GM19328 (cell line): ENCODE measurements around the gene FMO3.

Experiments
- ATAC-seq: cut with Tn5 transposase; IDR thresholded peaks from one replicate; pipeline ENCODE4 v1.9.1; 2021; ENCODE audit warnings: mild to moderate bottlenecking, moderate library complexity; ENCODE audit not compliant: unreplicated experiment

Gene FMO3

DNA sequence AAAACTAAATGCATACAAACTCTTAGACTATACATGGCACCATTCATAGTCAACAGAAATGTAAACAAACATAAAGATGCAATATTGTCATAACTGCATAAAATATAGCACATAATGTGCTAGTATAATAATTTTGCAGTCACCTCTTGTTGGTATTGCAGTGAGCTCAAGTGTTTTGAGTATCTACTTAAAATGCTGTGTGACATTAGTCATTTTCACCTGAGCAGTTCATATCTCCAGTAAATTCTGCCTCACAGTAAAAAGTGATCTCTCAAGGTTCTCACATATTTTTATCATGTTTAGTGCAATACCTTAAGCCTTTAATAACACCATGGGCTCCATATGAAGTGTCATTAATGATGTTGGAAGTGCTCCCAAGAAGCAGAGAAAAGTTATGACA is 64.8 kb downstream of the FMO3 start:
- no peak for ATAC-seq

- no peak for ATAC-seq
Measured at GRCh38 chr1:171158096-171158495, 67.4 kb downstream of the FMO3 start.

DNA sequence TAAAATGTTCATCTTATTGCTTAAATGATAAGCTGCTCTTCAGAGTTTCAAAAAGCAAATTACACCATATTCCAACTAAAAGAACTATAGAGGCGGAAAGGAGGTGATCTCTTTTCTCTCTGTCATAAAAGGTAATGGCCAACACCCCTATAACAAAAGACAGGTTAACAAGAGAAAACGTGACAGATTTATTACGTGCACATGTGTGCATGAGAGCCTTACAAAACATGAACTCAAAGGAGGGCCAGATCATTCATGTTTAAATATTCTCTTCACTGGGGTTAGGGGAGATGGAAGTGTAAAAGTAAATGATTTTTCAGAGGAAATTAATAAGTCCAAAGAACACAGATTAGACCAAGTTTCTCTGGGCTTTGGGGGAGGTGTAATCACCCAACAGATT is 67.8 kb downstream of the FMO3 start:
- no peak for ATAC-seq

DNA sequence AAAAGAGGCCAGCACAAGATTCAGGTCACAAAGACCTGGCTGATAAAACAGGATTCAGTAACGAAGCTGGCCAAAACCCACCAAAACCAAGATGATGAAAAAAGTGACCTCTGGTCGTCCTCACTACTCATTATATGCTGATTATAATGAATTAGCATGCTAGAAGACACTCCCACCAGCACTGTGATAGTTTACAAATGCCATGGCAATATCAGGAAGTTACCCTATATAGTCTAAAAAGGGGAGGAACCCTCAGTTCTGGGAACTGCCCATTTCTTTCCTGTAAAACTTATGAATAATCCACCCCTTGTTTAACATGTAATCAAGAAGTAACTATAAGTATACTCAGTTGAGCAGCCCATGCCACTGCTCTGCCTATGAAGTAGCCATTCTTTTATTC is 68.4 kb downstream of the FMO3 start:
- no peak for ATAC-seq

- no peak for ATAC-seq
Measured at GRCh38 chr1:171160211-171160610, 69.5 kb downstream of the FMO3 start.

GRCh38 chr1:171160639-171161354 is 70.1 kb downstream of the FMO3 start:
- ATAC-seq, result no peak

DNA sequence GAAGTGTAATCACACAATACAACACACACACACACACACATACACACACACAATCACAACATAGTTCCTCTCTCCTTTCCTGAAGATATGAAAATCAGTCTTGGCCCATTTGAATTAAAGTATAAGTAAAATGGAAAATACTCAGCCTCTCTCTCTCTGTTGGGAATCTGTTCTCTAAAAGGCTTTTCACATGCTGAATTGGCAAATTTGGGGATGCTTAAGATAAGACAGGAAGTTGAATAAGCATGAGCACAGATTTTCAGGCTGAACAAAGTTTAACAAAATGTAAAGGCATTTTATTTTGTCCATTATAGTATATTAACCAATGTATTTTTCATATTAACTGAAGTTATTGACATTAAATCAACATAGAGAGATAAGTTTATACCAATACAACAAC is 70.7 kb downstream of the FMO3 start:
- no peak for ATAC-seq

- no peak for ATAC-seq
Measured at GRCh38 chr1:171166361-171166760, 75.7 kb downstream of the FMO3 start.
